ENCODE data around the gene SYNE3. TPM values are rescaled to one million over a fixed set of nuclear protein-coding genes. Genes with fewer than 3 reads are reported as not detected.

Gene SYNE3
- total and polyA plus RNA-seq, 9 of the 15 experiments (the other 6 are each of a cell fraction or from before 2014, with no cell fraction given): 0.04 to 3.1 (median 0.55) TPM

GRCh38 chr14:95485222-95485819 is 31.1 kb downstream of the SYNE3 start (continued):
- no peak for TF ChIP-seq ZNF57 (CRISPR knock-in tag; IDR thresholded peaks at IDR 0.05)

DNA sequence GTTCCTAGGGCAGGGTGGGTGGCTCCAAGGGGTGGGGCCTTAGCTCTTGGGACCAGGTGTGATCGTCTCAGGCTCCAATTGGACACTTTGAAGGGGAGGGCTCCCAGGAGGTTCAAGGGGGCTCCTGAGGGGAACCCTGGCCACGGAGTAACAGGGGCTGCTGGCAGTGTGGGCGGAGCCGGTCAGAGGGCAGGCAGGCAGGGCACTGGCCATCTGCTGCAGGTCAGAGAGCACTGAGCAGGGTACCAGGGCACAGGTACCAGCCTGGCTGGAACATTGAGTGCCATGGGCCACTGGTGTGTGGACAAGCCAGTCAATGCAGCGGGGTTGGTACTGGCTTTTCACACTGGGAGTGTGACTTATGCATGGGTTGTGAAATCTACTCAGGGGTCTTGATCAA is 32.2 kb downstream of the SYNE3 start:
- Histone ChIP-seq H3K27me3 (ENCODE audit: control insufficient read depth in 2 of 2, insufficient read depth in 2 of 2, low read length in 2 of 2) (peaks cover 0 to 20% of the 10 kb centered on the region in 2 experiments; a peak in 3 of 5 replicates), H3K4me3 (no peak overlapping the region), H3K4me1 (replicated peaks in 1 of 2; ENCODE audit: control insufficient read depth in 2 of 2, insufficient read depth in 2 of 2, low read length in 2 of 2) (peaks cover 0 to 4% of the 10 kb centered on the region in 2 experiments; a peak in 2 of 5 replicates), H3K9ac (ENCODE audit: insufficient read depth in 1 of 2, low read depth in 2 of 2, low read length in 2 of 2) (no peak overlapping the region), H3K4me2 (ENCODE audit: insufficient read depth, low read length) (no peak overlapping the region), H3K9me1 (ENCODE audit: control insufficient read depth, insufficient read depth, low read length) (no peaks in the 10 kb centered on the region), H4K20me1 (replicated peaks; ENCODE audit: control insufficient read depth, insufficient read depth, low read length) (peaks cover 6% of the 10 kb centered on the region; the same call in 1 of the 2 replicates), H3K36me3 (ENCODE audit: control insufficient read depth, insufficient read depth, low read length) (no peaks in the 10 kb centered on the region), H3K27ac (ENCODE audit: extremely low read depth, low read depth, low read length) (no peak overlapping the region), H3K9me3 (replicated peaks; ENCODE audit: control insufficient read depth, insufficient read depth, low read depth, low read length) (no peaks in the 10 kb centered on the region), H3K79me2 (ENCODE audit: control insufficient read depth, insufficient read depth, low read length) (no peaks in the 10 kb centered on the region), H2AFZ (ENCODE audit: low read depth, low read length) (no peak overlapping the region)
- no TSS peak for BruUV-seq (replicated peaks)
- WGBS (ENCODE audit: insufficient coverage, low coverage, missing lambda C conversion rate): 25% methylated on average over 3 of the region's 5 CpGs
- ATAC-seq: no peak
- ChIA-PET POLR2A (no interaction called here), CTCF (ENCODE audit: low intra/inter-chr PET ratio) (no interaction called here)
- TF ChIP-seq ZNF354B (CRISPR knock-in tag; IDR thresholded peaks at IDR 0.05): no peak
- TF ChIP-seq DIDO1 (tag; IDR thresholded peaks at IDR 0.05; ENCODE audit: low read depth): no peak
- TF ChIP-seq PRDM10 (IDR thresholded peaks at IDR 0.05; ENCODE audit: partially characterized antibody): no peak
- no peak for TF ChIP-seq ZNF347 (CRISPR knock-in tag; IDR thresholded peaks at IDR 0.05; ENCODE audit: low read depth)
- no peak for TF ChIP-seq SMARCA5 (IDR thresholded peaks at IDR 0.05)
- no peak for TF ChIP-seq MXI1 (IDR thresholded peaks at IDR 0.05; ENCODE audit: low read depth, low read length)
- TF ChIP-seq ZNF785 (CRISPR knock-in tag; IDR thresholded peaks at IDR 0.05): no peak
- no peak for TF ChIP-seq ARHGAP35 (IDR thresholded peaks at IDR 0.05; ENCODE audit: partially characterized antibody)
- in situ Hi-C loops (cut with MboI): no loop called here
- no peak for DNase-seq (ENCODE audit: extremely low read depth in 1 of 4, low spot score in 3 of 4)
- intact Hi-C loops (cut with micrococcal nuclease): no loop called here
- FAIRE-seq: no peak
